Measurements from ENCODE around the gene PPP1R1A. TPM values are rescaled to one million over a fixed set of nuclear protein-coding genes. Genes with fewer than 3 reads are reported as not detected.

PPP1R1A gene
- total and polyA plus RNA-seq, 7 donors: 93.7 to 360 (median 215) TPM

DNA sequence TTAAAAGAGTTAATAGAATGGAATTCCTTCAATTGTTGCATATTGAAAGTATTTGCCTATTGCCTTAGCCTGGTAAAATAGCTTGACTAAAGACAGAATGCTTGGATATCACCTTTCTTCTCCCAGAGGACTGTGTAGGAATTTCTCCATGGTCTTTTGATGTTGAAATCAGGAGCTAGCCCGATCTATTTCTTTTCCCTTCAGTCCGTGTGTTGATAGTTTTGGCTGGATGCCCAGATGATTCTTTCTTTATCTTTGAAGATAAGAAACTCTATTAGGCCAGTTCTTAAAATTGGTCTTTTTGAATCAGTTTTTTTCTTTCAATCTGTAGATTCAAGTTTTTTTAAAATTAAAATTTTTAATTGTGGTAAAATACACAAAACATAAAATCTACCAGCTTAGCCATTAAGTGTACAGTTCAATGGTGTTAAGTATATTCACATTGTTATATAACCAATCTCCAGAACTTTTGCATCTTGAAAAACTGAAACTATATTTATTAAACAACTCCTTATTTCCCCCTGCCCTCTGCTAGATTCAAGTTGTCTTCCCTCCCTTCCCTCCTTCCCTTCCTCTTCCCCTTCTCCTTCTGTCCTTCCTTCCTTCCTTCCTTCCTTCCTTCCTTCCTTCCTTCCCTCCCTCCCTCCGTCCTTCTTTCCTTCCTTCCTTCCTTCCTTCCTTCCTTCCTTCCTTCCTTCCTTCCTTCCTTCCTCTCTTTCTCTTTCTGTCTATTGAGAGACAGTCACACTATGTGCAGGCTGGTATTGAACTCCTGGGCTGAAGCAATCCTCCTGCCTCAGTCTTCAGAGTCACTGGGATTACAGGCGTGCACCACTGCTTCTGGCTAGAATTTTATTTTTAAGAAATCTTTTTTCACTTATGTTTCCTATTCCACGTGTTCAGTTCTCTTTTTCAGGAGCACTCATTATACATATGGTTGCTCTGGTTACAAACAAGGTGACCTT is 36.1 kb upstream of the PPP1R1A start:
- intact Hi-C loops (cut with DNase I): loop anchor here in 1 of 2 donors (1.0 kb wide), 1 partner anchor 47 kb away; no protein-coding TSS in a partner anchor
- Histone ChIP-seq H3K4me1 (peaks cover 4% of the 10 kb centered on the region), H3K36me3 (ENCODE audit: insufficient read depth in 1 of 2, low read depth in 1 of 2) (no peaks in the 10 kb centered on the region), H3K4me3 (no peak overlapping the region), H3K27me3 (ENCODE audit: insufficient read depth in 3 of 3, low read length in 2 of 3) (peaks cover 0 to 17% (median 0%) of the 10 kb centered on the region in 3 donors), H3K9me3 (no peaks in the 10 kb centered on the region), H3K27ac (no peak overlapping the region)
- WGBS, 3 donors: 41 to 46% (median 45%) methylated on average over 5 of the region's 5 CpGs
- TF ChIP-seq, protein P1, sequence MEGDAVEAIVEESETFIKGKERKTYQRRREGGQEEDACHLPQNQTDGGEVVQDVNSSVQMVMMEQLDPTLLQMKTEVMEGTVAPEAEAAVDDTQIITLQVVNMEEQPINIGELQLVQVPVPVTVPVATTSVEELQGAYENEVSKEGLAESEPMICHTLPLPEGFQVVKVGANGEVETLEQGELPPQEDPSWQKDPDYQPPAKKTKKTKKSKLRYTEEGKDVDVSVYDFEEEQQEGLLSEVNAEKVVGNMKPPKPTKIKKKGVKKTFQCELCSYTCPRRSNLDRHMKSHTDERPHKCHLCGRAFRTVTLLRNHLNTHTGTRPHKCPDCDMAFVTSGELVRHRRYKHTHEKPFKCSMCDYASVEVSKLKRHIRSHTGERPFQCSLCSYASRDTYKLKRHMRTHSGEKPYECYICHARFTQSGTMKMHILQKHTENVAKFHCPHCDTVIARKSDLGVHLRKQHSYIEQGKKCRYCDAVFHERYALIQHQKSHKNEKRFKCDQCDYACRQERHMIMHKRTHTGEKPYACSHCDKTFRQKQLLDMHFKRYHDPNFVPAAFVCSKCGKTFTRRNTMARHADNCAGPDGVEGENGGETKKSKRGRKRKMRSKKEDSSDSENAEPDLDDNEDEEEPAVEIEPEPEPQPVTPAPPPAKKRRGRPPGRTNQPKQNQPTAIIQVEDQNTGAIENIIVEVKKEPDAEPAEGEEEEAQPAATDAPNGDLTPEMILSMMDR (IDR thresholded peaks at IDR 0.05): no peak
- ATAC-seq (no peak), DNase-seq (no peak)

DNA sequence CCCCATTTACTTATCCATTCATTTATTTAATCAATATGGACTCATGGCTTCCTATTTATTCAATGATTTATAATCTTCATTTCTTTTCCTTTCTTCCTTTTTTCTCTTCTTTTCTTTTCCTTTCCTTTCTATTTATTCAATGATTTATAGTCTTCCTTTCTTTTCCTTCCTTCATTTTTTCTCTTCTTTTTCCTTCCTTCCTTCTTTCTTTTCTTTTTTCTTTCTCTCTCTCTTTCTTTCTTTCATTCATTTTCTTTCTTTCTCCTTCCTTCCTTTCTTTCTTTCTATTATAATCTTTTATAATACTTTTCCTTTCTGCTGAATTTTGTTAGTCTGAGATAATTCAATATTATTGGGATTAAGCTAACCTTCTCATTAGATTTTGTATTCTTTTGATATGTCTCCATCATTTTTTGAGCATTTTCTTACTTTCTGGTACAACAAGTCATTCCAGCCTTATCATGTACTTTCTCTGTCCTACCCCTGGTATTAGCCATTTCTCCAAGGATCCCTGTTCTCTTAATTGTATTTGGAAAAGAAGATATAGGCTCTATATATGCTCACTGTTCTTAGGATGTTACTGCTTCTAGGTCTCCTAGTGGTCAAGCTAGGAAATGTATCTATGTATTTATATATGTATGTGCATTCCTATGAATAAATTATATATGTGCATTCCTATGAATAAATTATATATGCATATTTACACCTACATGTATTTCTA is 34.2 kb upstream of the PPP1R1A start:
- peaks cover 4% of the 10 kb centered on the region for H3K4me1 ChIP-seq
- no peaks in the 10 kb centered on the region for H3K9me3 ChIP-seq
- DNase-seq (no peak), ATAC-seq (no peak)
- intact Hi-C loops (cut with DNase I): no loop called here
- H3K36me3 ChIP-seq (ENCODE audit: insufficient read depth in 1 of 2, low read depth in 1 of 2): no peaks in the 10 kb centered on the region
- H3K4me3 ChIP-seq: no peak overlapping the region
- TF ChIP-seq, protein P1 (IDR thresholded peaks at IDR 0.05): peak; percentile 15
- no peak overlapping the region for H3K27ac ChIP-seq
- H3K27me3 ChIP-seq (ENCODE audit: insufficient read depth in 3 of 3, low read length in 2 of 3): peaks cover 0 to 17% (median 0%) of the 10 kb centered on the region in 3 donors

DNA sequence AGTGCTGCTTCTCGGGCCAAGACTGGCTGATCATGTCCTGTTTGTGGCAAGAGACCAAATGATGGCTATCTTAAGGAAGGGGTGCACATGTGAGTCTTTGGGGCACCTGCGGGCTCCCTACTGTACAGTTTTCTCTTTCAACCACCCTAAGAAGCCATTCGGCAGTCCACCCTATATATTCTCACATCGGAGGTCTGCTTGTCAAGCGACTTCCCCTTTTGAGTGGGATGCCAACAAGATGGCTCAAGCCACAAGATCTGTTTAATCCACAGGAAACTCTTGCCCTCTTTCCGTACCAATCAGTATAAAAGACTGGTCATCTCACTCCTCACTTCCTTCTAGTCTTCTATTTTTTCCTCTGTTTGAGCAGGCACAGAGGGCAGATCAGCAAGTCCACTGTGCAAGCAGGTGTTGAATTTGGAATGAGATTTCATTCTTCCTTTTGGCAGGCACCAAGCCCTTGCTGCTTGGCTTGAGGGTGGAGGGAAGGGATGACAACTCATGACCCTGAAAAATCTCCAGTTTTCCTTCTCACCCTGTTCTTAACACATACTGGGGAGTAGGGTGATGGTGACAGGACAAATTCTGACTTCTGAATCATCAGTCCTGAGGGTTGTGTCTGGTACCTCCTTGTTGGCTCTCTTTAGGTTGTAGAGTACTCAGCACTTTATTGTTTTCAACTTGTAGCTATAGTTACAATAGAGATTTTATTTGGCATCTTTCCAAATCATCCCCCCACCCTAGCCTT is 28.6 kb upstream of the PPP1R1A start:
- Histone ChIP-seq H3K4me3 (no peak overlapping the region), H3K4me1 (no peaks in the 10 kb centered on the region), H3K27me3 (ENCODE audit: insufficient read depth in 3 of 3, low read length in 2 of 3) (peaks cover 0 to 3% (median 0%) of the 10 kb centered on the region in 3 donors), H3K36me3 (ENCODE audit: insufficient read depth in 1 of 2, low read depth in 1 of 2) (no peaks in the 10 kb centered on the region), H3K9me3 (no peaks in the 10 kb centered on the region), H3K27ac (no peak overlapping the region)
- 71 to 83% (median 75%) methylated on average over 6 of the region's 6 CpGs for WGBS, 3 donors
- DNase-seq (no peak), ATAC-seq (no peak)
- TF ChIP-seq, protein P1 (IDR thresholded peaks at IDR 0.05): no peak
- intact Hi-C loops (cut with DNase I): no loop called here

DNA sequence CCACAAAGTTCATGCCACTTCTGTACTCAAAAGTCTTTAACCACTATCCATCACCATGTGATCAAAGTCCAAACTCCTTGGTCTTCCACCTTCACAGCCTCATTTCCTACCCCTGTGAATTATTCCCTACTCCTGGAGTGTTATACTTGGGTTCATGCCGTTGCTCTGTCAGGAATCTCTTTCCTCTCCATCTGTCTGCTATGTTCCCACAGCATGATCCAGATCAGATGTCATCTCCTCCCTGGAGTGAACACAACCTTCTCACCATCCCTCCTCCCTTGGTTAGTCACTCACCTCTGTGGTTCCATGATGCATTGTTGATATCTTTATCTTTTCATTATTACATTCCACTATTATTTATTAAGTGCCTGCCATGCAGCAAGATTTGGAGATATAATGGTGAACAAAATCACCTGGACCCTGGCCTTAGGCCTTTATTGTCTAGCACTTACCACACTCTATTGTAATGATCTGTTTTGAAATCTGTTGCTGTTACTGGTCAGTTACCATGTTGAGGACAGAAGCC is 23.8 kb upstream of the PPP1R1A start:
- DNase-seq (no peak), ATAC-seq (peak in 2 of 4 donors; percentile 47 to 49)
- no peaks in the 10 kb centered on the region for H3K9me3 ChIP-seq
- intact Hi-C loops (cut with DNase I): no loop called here
- no peaks in the 10 kb centered on the region for H3K4me1 ChIP-seq
- no peaks in the 10 kb centered on the region for H3K36me3 ChIP-seq (ENCODE audit: insufficient read depth in 1 of 2, low read depth in 1 of 2)
- peaks cover 0 to 3% (median 0%) of the 10 kb centered on the region in 3 donors for H3K27me3 ChIP-seq (ENCODE audit: insufficient read depth in 3 of 3, low read length in 2 of 3)
- TF ChIP-seq, protein P1 (IDR thresholded peaks at IDR 0.05): no peak
- no peak overlapping the region for H3K4me3 ChIP-seq
- H3K27ac ChIP-seq: no peak overlapping the region
- 11 to 48% (median 35%) methylated on average over 1 of the region's 1 CpG for WGBS, 3 donors
